ENCODE data around the gene TOX2. TPM values are rescaled to one million over a fixed set of nuclear protein-coding genes. Genes with fewer than 3 reads are reported as not detected.
A peak's percentile ranks its signal among the peaks of the same experiment; 100 is the strongest.

TOX2 gene
- polyA plus RNA-seq, 3 donors = 0.39 to 0.56 (median 0.47) TPM

DNA sequence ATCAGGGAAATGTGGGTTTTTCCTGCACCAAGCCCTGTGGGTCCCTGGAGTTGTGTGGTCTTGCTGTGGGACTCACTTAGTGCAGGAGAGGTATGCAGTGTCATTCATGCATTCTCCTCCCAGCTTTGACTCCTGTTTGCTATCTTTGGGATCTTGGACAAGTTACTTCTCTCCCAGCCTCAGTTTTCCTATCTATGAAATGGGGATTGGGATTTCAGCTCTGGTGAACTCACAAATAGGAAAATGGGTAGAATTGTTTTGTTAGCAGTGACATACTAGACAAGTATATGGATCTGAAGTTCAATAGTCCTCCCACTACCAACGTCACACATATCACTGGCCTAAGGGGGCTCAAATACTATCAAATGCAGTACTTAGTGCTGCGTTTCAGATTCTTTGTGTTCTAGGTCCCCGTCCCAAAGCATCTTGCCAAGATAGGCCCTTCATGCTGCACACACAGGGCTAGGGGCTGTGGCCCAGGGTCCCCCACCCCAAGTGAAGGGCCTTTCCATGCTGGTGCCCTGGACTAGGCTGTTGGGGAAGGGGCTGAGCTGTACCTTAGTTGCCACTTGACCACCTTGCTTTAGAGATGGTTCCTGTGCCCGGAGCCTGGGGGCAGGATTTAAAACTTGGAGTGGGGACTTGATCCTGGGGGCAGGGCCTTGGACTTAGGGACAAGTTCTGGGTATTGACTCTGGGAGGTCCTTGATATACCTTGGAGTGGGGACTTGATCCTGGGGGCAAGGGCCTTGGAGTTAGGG is 98.0 kb downstream of the TOX2 start:
- H3K4me3 ChIP-seq (replicated peaks in 1 of 3; ENCODE audit: low read depth in 2 of 3, low read length in 3 of 3) = no peak overlapping the region
- H3K9me3 ChIP-seq (replicated peaks in 1 of 2; ENCODE audit: control insufficient read depth in 1 of 2, insufficient read depth in 1 of 2, low read length in 2 of 2) = no peaks in the 10 kb centered on the region
- H3K4me2 ChIP-seq (replicated peaks; ENCODE audit: extremely low read depth, low read length, poor library complexity, severe bottlenecking) = no peak overlapping the region
- peaks cover 16 to 44% (median 30%) of the 10 kb centered on the region in 3 donors for H3K27me3 Mint-ChIP-seq (ENCODE audit: low read depth in 3 of 3)
- no peak overlapping the region for H3K4me3 Mint-ChIP-seq
- H3K27me3 ChIP-seq (ENCODE audit: control insufficient read depth in 2 of 2, insufficient read depth in 2 of 2, low read length in 2 of 2) = peaks cover 4 to 31% of the 10 kb centered on the region in 2 donors
- H3K79me2 ChIP-seq (ENCODE audit: insufficient read depth, low read length) = no peaks in the 10 kb centered on the region
- no peaks in the 10 kb centered on the region for H3K9me3 Mint-ChIP-seq
- no peak for DNase-seq
- no peak overlapping the region for H2AFZ ChIP-seq (ENCODE audit: insufficient read depth, low read depth, low read length, poor library complexity, severe bottlenecking)
- intact Hi-C loops (cut with micrococcal nuclease) = no loop called here
- no peaks in the 10 kb centered on the region for H3K36me3 ChIP-seq (replicated peaks in 1 of 2; ENCODE audit: control insufficient read depth in 1 of 2, insufficient read depth in 2 of 2, low read length in 2 of 2)
- H3K36me3 Mint-ChIP-seq = no peaks in the 10 kb centered on the region
- TF ChIP-seq, protein P1, sequence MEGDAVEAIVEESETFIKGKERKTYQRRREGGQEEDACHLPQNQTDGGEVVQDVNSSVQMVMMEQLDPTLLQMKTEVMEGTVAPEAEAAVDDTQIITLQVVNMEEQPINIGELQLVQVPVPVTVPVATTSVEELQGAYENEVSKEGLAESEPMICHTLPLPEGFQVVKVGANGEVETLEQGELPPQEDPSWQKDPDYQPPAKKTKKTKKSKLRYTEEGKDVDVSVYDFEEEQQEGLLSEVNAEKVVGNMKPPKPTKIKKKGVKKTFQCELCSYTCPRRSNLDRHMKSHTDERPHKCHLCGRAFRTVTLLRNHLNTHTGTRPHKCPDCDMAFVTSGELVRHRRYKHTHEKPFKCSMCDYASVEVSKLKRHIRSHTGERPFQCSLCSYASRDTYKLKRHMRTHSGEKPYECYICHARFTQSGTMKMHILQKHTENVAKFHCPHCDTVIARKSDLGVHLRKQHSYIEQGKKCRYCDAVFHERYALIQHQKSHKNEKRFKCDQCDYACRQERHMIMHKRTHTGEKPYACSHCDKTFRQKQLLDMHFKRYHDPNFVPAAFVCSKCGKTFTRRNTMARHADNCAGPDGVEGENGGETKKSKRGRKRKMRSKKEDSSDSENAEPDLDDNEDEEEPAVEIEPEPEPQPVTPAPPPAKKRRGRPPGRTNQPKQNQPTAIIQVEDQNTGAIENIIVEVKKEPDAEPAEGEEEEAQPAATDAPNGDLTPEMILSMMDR (IDR thresholded peaks at IDR 0.05) = no peak
- H3K4me1 Mint-ChIP-seq = peaks cover 5% of the 10 kb centered on the region
- no peak overlapping the region for H3K27ac Mint-ChIP-seq
- H4K20me1 ChIP-seq (ENCODE audit: insufficient read depth, low read length) = no peaks in the 10 kb centered on the region
- no peak overlapping the region for H3K9ac ChIP-seq (ENCODE audit: insufficient read depth, low read length, poor library complexity, severe bottlenecking)
- 97% methylated on average over 3 of the region's 4 CpGs for WGBS (ENCODE audit: insufficient coverage)
- no peak overlapping the region for H3K27ac ChIP-seq (ENCODE audit: low read depth in 1 of 2, low read length in 2 of 2)
- H3K4me1 ChIP-seq (ENCODE audit: control insufficient read depth in 1 of 2, insufficient read depth in 2 of 2, low read length in 2 of 2) = no peaks in the 10 kb centered on the region

DNA sequence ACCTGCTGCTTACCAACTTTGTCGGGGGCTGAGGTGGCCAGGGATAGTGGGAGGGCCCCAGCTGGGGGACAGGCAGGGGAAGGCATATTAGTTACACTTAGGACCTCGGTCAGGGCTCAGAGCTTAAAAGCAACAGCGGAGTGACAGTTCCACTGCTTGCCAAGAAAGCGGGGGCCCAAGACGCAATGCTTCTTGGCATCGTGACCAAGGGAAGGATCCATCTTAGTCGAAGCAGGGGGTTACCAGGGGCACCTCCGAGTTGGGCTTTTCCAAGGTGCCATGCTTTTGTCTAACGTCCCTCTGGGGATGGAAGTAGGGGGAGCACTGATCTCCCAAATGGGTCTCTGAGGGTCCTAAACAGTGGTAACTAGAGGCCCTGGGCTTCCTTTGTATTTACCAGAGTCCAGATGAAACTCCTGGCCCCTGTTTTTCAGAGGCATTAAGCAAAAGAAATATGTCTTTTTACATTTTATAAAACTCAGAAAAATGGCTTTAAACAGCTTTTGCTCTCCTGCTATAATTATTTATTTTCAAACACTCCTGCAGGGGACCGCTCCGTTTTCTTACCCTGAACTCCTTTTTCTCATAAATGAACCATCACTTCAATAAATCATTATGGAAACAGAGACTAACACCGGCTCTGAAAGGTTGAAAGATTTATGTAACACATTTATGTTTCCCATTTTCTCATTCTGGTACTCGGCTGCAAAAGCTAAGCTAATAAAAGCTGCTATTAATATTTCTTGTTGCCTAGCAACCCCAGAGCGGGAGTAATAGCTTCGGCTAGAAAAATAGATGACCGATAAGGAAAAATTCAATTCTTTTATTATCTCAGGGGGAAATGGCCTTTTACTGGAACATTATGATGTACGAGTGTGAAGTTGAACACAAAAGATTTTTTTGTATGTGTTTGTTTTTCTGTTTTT is 100.4 kb downstream of the TOX2 start:
- no peak overlapping the region for H3K9ac ChIP-seq (ENCODE audit: insufficient read depth, low read length, poor library complexity, severe bottlenecking)
- no peak overlapping the region for H3K4me3 ChIP-seq (replicated peaks in 1 of 3; ENCODE audit: low read depth in 2 of 3, low read length in 3 of 3)
- H3K4me1 ChIP-seq (ENCODE audit: control insufficient read depth in 1 of 2, insufficient read depth in 2 of 2, low read length in 2 of 2) = peaks cover 4 to 8% of the 10 kb centered on the region in 2 donors
- H3K4me3 Mint-ChIP-seq = peak overlapping the region in 1 of 2 donors; percentile 28
- no peak overlapping the region for H3K27ac Mint-ChIP-seq
- peaks cover 19 to 50% (median 40%) of the 10 kb centered on the region in 3 donors for H3K27me3 Mint-ChIP-seq (ENCODE audit: low read depth in 3 of 3)
- intact Hi-C loops (cut with micrococcal nuclease) = no loop called here
- no peaks in the 10 kb centered on the region for H3K36me3 ChIP-seq (replicated peaks in 1 of 2; ENCODE audit: control insufficient read depth in 1 of 2, insufficient read depth in 2 of 2, low read length in 2 of 2)
- no peak for DNase-seq
- TF ChIP-seq, protein P1 (IDR thresholded peaks at IDR 0.05) = no peak
- no peak overlapping the region for H3K27ac ChIP-seq (ENCODE audit: low read depth in 1 of 2, low read length in 2 of 2)
- H3K4me2 ChIP-seq (replicated peaks; ENCODE audit: extremely low read depth, low read length, poor library complexity, severe bottlenecking) = no peak overlapping the region
- no peaks in the 10 kb centered on the region for H3K79me2 ChIP-seq (ENCODE audit: insufficient read depth, low read length)
- peaks cover 13% of the 10 kb centered on the region for H3K4me1 Mint-ChIP-seq
- no peaks in the 10 kb centered on the region for H3K36me3 Mint-ChIP-seq
- no peaks in the 10 kb centered on the region for H4K20me1 ChIP-seq (ENCODE audit: insufficient read depth, low read length)
- no peaks in the 10 kb centered on the region for H3K9me3 ChIP-seq (replicated peaks in 1 of 2; ENCODE audit: control insufficient read depth in 1 of 2, insufficient read depth in 1 of 2, low read length in 2 of 2)
- WGBS (ENCODE audit: insufficient coverage) = 82% methylated on average over 11 of the region's 17 CpGs
- peaks cover 2 to 45% of the 10 kb centered on the region in 2 donors for H3K27me3 ChIP-seq (ENCODE audit: control insufficient read depth in 2 of 2, insufficient read depth in 2 of 2, low read length in 2 of 2)
- no peak overlapping the region for H2AFZ ChIP-seq (ENCODE audit: insufficient read depth, low read depth, low read length, poor library complexity, severe bottlenecking)
- H3K9me3 Mint-ChIP-seq = peaks cover 0 to 2% (median 0%) of the 10 kb centered on the region in 7 donors
